SIG-M5 (cell line): ENCODE measurements around the gene SOX1.

Experiments used
- DNase-seq: peaks from one replicate; lab custom pipeline; 2025; lab: John Stamatoyannopoulos, UW

Gene SOX1

DNA sequence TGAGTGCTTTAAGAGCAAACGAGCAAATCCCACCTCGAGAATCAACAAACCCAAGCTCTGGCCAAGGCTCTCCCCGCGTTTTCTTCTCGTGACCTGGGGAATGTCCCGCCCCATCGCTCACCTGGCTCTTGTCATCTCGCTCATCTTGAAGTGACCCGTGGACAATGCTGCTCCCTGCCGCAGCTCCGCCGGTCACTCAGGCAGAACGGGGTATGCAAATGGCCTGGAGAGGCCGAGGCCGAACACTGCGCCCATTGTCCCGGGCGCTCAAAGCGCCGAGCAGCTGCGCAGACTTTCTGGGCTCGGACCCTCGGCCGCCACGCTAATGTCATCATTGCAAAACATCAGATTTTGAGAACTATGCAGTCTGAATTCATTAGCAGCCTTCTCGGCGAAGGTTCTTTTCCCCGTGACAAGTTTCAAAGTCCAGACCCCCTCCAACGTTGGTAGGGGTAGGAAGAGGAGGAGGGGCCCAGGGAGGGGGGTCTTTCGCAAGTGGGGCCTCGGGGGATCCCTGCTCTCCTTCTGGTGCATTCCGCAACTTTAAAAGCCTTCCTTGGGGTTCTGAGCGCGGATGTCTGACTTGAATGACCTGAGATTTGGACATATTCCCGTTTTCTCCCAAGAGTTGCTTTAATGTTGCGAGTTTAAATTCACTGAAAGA, 39.7 kb downstream of the SOX1 start:
- DNase-seq = no peak

GRCh38 chr13:112107289-112107688, 40.3 kb downstream of the SOX1 start:
- DNase-seq = no peak

DNA sequence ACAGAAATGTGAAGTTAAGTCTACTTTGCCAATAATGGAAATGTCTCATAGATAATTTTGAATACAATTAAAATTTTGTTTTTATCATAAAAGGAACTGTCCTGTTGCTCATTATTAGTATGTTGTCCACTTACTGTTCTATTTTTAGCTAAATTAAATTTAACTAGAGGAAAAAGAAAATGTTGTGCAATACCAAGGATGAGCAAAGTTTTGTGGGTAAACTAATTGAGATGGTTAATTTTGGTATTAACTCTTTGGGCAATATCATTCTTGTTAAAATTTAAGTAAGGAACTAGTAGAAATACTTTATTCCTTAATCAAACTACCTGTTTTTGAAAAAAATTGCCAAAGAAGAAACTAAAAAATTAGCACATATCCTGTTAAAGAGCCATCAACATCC, 43.5 kb downstream of the SOX1 start:
- no peak for DNase-seq

GRCh38 chr13:112111239-112111857, 44.4 kb downstream of the SOX1 start:
- DNase-seq = no peak

DNA sequence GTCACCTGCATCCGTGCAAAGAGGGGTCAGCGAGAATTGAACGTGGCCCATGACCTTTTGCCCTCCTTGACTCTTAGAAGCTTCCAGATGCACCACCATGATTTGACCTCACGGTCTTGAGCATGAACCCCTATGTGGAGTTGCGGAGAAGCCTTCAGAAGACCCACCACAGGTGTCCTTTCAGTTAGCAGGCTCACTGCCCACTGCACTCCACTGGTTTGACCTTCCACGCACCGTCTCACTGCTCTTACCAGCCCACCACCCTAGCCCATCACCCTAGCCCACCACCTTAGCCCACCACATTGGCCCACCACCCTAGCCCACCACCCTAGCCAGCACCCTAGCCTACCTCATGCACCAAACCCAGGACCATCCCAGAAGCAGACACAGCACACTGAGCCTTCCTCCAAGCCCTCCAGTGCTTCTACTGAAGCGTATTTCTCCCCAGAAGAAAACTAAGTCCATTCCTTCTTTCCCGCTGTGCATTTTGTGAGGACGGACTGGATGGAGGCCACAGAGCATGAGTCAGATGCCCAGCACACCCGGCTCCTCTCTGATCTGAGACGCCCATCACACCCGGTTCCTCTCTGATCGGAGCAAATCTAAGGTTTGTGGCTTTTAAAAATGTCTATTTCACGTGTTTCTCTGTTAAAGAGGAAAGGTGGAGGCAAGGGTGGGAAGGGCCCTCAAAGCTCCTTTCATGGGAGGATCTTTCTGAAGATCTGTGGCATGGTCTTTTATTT, 45.8 kb downstream of the SOX1 start:
- no peak for DNase-seq

- no peak for DNase-seq
These were observed 46.4 kb downstream of the SOX1 start for GRCh38 chr13:112113348-112113747.

DNA sequence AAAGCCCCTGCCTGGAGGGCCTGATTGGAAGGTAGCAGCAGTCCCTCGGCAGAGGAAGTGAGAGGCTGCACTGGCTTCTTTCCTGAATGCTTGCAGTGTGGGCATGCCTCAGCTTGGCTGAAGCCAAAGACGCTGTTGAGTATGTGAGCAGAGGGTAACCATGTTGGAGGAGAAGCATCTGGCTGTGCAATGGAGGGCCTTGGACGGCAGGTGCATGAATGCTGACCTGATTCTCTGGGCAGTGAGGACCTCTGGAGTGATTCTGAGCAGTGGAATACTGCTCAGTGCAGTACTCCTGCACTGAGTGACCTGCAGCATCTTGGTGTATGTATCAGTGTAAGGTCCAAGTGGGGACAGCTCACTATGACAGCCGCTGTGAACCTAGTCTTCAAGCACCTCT, 46.9 kb downstream of the SOX1 start:
- DNase-seq = no peak

GRCh38 chr13:112114391-112114790, 47.4 kb downstream of the SOX1 start:
- no peak for DNase-seq

- no peak for DNase-seq
These were observed 48.6 kb downstream of the SOX1 start for GRCh38 chr13:112115403-112116091.

- no peak for DNase-seq
These were observed 49.4 kb downstream of the SOX1 start for GRCh38 chr13:112116187-112116950.

- DNase-seq = no peak
These were observed 50.5 kb downstream of the SOX1 start for GRCh38 chr13:112117258-112117954.

DNA sequence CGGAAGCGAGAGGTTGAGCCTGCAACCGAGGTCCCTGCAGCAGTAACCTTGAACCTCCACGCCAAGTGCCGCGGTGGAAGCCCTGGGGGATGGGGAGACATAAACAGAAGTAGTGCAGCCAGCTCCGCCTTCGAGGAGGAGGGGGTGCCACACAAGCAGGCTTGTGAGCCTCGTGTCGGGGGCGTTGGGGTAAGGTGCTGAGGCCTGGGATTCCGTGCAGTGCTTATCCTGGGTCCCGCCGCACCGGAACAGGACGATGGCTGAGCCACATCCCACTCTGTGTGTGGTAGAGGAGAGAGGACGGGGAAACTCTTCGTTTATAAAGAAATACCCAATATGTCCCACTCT, 51.0 kb downstream of the SOX1 start:
- DNase-seq = no peak

GRCh38 chr13:112118451-112119064, 51.6 kb downstream of the SOX1 start:
- DNase-seq = no peak

DNA sequence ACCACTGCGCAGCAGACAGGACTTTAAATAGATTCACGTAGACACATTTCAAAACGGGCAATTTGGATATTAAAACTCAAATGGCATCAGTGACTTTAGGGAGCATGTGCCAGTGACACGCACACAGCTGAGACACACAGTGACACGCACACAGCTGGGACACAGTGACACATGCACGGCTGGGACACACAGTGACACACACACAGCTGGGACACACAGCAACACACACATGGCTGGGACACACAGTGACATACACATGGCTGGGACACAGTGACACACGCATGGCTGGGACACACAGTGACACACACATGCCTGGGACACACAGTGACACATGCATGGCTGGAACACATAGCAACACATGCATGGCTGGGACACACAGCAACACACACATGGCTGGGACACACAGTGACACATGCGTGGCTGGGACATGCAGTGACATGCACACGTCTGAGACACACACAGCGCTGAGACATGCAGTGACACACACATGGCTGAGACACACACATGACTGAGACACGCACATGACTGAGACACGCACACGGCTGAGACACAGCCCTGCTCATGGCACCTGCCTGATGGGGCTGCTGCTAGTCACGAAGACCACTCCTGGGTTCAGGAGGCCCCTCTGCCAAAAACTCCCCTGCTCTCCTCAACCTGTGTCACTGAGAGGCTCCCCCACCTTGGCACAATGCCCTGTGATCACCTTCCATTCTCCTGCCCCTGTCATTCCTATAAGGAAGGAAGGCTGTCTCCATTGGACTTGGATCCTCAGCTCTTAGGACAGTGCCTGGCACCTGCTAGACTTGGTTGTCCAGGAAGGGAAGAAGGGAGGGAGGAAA, 52.5 kb downstream of the SOX1 start:
- DNase-seq = no peak

DNA sequence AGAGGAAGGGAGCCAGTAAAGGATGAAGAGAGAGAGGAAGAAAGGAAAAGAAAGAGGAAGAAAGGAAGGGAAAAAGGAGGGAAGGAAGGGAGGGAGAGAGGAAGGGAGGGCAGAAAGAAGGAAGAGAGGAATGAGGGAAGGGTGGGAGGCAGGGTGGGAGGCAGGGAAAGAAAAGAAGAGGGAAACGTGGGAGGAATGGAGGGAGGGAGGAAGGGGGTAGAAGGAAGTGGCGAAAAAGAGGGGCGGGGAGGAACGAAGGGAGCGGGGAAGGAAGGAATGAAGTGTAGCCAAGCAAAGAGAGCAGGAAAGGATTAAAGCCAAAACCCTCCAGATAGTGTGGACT, 53.1 kb downstream of the SOX1 start:
- no peak for DNase-seq
